Vagina (tissue), 2 donors: Measurements from ENCODE around the gene PHKG1.

ENCODE experiments used
- POLR2A ChIP-seq, 2 donors: fragments of 450-650 bp; IDR thresholded peaks; one replicate each; pipeline ENCODE4 v1.6.1; 2017; ENCODE audit warnings: antibody characterized with exemption in 2 of 2, mild to moderate bottlenecking in 2 of 2, moderate library complexity in 2 of 2
- TF ChIP-seq, protein P1 (sequence below), 3 experiments: fragments of 450-650 bp in 2 of 3; fragments of 200-600 bp in 1 of 3; sonication (generic) in 1 of 3; IDR thresholded peaks; one replicate each; pipeline ENCODE4 v1.5.1; 2017 to 2019; ENCODE audit warnings: antibody characterized with exemption in 3 of 3, mild to moderate bottlenecking in 2 of 3, moderate library complexity in 2 of 3

DNA sequence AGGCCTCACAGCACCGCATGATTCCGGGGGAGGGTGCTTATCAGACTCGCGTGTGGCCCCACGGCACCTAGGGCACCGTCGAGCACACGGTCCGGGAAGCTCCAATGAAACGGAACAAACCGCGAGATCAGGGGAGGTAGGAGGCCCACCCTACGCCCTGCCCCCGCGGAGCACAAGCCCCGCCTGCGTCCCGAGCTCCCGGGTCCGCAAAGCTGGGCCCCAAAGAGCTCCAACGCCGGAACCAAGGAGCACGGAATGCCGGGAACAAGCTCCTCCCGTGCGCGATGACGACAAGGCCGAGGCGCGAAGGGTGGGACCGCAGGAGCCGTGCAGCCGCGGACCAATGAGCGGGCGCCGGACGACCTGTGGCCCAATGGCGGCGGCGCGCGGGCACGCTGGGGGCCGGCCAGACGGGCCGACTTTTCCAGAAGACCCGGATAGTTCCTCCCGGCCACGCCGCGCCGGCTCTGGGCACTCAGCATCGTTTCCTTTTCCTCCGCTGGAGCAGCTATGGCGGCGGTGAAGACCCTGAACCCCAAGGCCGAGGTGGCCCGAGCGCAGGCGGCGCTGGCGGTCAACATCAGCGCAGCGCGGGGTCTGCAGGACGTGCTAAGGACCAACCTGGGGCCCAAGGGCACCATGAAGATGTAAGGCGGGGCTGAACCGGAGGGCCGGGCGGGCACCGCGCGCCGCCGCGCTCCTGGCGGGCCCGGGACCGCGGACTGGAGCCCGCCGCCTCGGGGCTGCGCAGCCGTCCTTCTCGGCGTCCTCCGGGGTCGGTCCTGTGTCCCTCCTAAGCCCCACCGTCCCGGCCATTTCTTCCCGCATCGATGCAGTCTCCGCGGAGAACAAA lies 41.2 kb downstream of the PHKG1 start, which contains the start of the genes CCT6A and PSPH:
- TF ChIP-seq, protein P1, sequence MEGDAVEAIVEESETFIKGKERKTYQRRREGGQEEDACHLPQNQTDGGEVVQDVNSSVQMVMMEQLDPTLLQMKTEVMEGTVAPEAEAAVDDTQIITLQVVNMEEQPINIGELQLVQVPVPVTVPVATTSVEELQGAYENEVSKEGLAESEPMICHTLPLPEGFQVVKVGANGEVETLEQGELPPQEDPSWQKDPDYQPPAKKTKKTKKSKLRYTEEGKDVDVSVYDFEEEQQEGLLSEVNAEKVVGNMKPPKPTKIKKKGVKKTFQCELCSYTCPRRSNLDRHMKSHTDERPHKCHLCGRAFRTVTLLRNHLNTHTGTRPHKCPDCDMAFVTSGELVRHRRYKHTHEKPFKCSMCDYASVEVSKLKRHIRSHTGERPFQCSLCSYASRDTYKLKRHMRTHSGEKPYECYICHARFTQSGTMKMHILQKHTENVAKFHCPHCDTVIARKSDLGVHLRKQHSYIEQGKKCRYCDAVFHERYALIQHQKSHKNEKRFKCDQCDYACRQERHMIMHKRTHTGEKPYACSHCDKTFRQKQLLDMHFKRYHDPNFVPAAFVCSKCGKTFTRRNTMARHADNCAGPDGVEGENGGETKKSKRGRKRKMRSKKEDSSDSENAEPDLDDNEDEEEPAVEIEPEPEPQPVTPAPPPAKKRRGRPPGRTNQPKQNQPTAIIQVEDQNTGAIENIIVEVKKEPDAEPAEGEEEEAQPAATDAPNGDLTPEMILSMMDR (IDR thresholded peaks at IDR 0.05) = peak in 1 of 3 experiments; percentile 16
- TF ChIP-seq POLR2A (IDR thresholded peaks at IDR 0.05) = peak in 1 of 2 donors; percentile 49
